Measurements from ENCODE around the gene GLIS2.

GRCh38 chr16:4385789-4386450, 70.1 kb downstream of the GLIS2 start:
- TF ChIP-seq PHF8 (IDR thresholded peaks at IDR 0.05; ENCODE audit: borderline replicate concordance, low read depth) (no peak), CEBPB (IDR thresholded peaks at IDR 0.05) (no peak), CHD2 (IDR thresholded peaks at IDR 0.05; ENCODE audit: low read length, partially characterized antibody) (no peak), MAZ (IDR thresholded peaks at IDR 0.05; ENCODE audit: borderline replicate concordance, low read depth, low read length) (no peak), POLR2A (IDR thresholded peaks at IDR 0.05; ENCODE audit: low read length) (no peak), CBX8 (IDR thresholded peaks at IDR 0.05) (no peak)
- TF ChIP-seq, protein P1, sequence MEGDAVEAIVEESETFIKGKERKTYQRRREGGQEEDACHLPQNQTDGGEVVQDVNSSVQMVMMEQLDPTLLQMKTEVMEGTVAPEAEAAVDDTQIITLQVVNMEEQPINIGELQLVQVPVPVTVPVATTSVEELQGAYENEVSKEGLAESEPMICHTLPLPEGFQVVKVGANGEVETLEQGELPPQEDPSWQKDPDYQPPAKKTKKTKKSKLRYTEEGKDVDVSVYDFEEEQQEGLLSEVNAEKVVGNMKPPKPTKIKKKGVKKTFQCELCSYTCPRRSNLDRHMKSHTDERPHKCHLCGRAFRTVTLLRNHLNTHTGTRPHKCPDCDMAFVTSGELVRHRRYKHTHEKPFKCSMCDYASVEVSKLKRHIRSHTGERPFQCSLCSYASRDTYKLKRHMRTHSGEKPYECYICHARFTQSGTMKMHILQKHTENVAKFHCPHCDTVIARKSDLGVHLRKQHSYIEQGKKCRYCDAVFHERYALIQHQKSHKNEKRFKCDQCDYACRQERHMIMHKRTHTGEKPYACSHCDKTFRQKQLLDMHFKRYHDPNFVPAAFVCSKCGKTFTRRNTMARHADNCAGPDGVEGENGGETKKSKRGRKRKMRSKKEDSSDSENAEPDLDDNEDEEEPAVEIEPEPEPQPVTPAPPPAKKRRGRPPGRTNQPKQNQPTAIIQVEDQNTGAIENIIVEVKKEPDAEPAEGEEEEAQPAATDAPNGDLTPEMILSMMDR (IDR thresholded peaks at IDR 0.05), result no peak

All from A549 (cell line).